ENCODE measurements around the gene TWF1.

TWF1 gene

GRCh38 chr12:43764528-43764927 lies 41.6 kb downstream of the TWF1 start:
- H2AFZ ChIP-seq (ENCODE audit: low read depth, low read length), result no peak overlapping the region
- DNase-seq, result no peak
- no peak overlapping the region for H3K23ac ChIP-seq (ENCODE audit: low read length in 2 of 2)

GRCh38 chr12:43763769-43764168 lies 42.3 kb downstream of the TWF1 start:
- H2BK15ac ChIP-seq (ENCODE audit: low read depth, poor library complexity, severe bottlenecking), result no peak overlapping the region
- peaks cover 3% of the 10 kb centered on the region for H3K4me1 ChIP-seq (ENCODE audit: control insufficient read depth, insufficient read depth, low read depth, low read length)
- peaks cover 0 to 32% of the 10 kb centered on the region in 2 experiments for H3K36me3 ChIP-seq (ENCODE audit: control insufficient read depth in 1 of 2, insufficient read depth in 2 of 2, low read depth in 1 of 2, low read length in 2 of 2)
- no peaks in the 10 kb centered on the region for H3K9me3 ChIP-seq (ENCODE audit: control insufficient read depth, low read length)
- H3K27ac ChIP-seq (ENCODE audit: low read length, poor library complexity, severe bottlenecking), result no peak overlapping the region
- no peak overlapping the region for H4K91ac ChIP-seq (ENCODE audit: low read length)
- no peak overlapping the region for H2BK12ac ChIP-seq (ENCODE audit: low read length in 2 of 2)
- no peak overlapping the region for H2BK120ac ChIP-seq (ENCODE audit: low read depth, low read length)
- H4K8ac ChIP-seq (ENCODE audit: low read length), result no peak overlapping the region
- peaks cover 1% of the 10 kb centered on the region for H3K79me1 ChIP-seq (replicated peaks; ENCODE audit: low read length, poor library complexity, severe bottlenecking)
- H3K4ac ChIP-seq (ENCODE audit: low read depth in 1 of 2, low read length in 2 of 2), result no peak overlapping the region
- no peak overlapping the region for H3K4me3 ChIP-seq (ENCODE audit: insufficient read depth in 1 of 2, low read depth in 1 of 2, low read length in 2 of 2)
- no peak overlapping the region for H2AFZ ChIP-seq (ENCODE audit: low read depth, low read length)
- no peak for DNase-seq
- no peak overlapping the region for H2AK5ac ChIP-seq (ENCODE audit: low read length, severe bottlenecking)
- no peak overlapping the region for H2BK5ac ChIP-seq (ENCODE audit: low read depth, low read length, poor library complexity, severe bottlenecking)
- no peak overlapping the region for H3K23ac ChIP-seq (ENCODE audit: low read length in 2 of 2)
- H3K4me2 ChIP-seq (ENCODE audit: low read length, poor library complexity, severe bottlenecking), result no peak overlapping the region
- H3K9ac ChIP-seq (ENCODE audit: low read length), result no peak overlapping the region
- H3K14ac ChIP-seq (ENCODE audit: low read length in 2 of 2), result no peak overlapping the region
- H3K18ac ChIP-seq (ENCODE audit: low read depth in 1 of 2, low read length in 2 of 2), result no peak overlapping the region
- H3K27me3 ChIP-seq (ENCODE audit: control insufficient read depth in 1 of 2, insufficient read depth in 1 of 2, low read length in 2 of 2), result no peaks in the 10 kb centered on the region

More at GRCh38 chr12:43764528-43764927, 41.6 kb downstream of the TWF1 start:
- Histone ChIP-seq H2AK5ac (ENCODE audit: low read length, severe bottlenecking) (no peak overlapping the region), H2BK120ac (ENCODE audit: low read depth, low read length) (no peak overlapping the region), H3K27ac (ENCODE audit: low read length, poor library complexity, severe bottlenecking) (no peak overlapping the region), H4K8ac (ENCODE audit: low read length) (no peak overlapping the region), H3K4me3 (ENCODE audit: insufficient read depth in 1 of 2, low read depth in 1 of 2, low read length in 2 of 2) (no peak overlapping the region), H3K18ac (ENCODE audit: low read depth in 1 of 2, low read length in 2 of 2) (no peak overlapping the region), H3K79me1 (replicated peaks; ENCODE audit: low read length, poor library complexity, severe bottlenecking) (peaks cover 1% of the 10 kb centered on the region), H2BK5ac (ENCODE audit: low read depth, low read length, poor library complexity, severe bottlenecking) (no peak overlapping the region), H3K9ac (ENCODE audit: low read length) (no peak overlapping the region), H3K27me3 (ENCODE audit: control insufficient read depth in 1 of 2, insufficient read depth in 1 of 2, low read length in 2 of 2) (no peaks in the 10 kb centered on the region), H3K36me3 (ENCODE audit: control insufficient read depth in 1 of 2, insufficient read depth in 2 of 2, low read depth in 1 of 2, low read length in 2 of 2) (peaks cover 0 to 39% of the 10 kb centered on the region in 2 experiments), H3K4ac (ENCODE audit: low read depth in 1 of 2, low read length in 2 of 2) (no peak overlapping the region), H3K4me2 (ENCODE audit: low read length, poor library complexity, severe bottlenecking) (no peak overlapping the region), H3K9me3 (ENCODE audit: control insufficient read depth, low read length) (no peaks in the 10 kb centered on the region), H2BK12ac (ENCODE audit: low read length in 2 of 2) (no peak overlapping the region), H2BK15ac (ENCODE audit: low read depth, poor library complexity, severe bottlenecking) (no peak overlapping the region), H4K91ac (ENCODE audit: low read length) (no peak overlapping the region), H3K14ac (ENCODE audit: low read length in 2 of 2) (no peak overlapping the region), H3K4me1 (ENCODE audit: control insufficient read depth, insufficient read depth, low read depth, low read length) (peaks cover 3% of the 10 kb centered on the region)

- Histone ChIP-seq H3K4ac (ENCODE audit: low read depth in 1 of 2, low read length in 2 of 2) (no peak overlapping the region), H3K9ac (ENCODE audit: low read length) (no peak overlapping the region), H3K27ac (ENCODE audit: low read length, poor library complexity, severe bottlenecking) (no peak overlapping the region), H3K79me1 (replicated peaks; ENCODE audit: low read length, poor library complexity, severe bottlenecking) (peaks cover 1% of the 10 kb centered on the region), H3K27me3 (ENCODE audit: control insufficient read depth in 1 of 2, insufficient read depth in 1 of 2, low read length in 2 of 2) (no peaks in the 10 kb centered on the region), H3K4me2 (ENCODE audit: low read length, poor library complexity, severe bottlenecking) (no peak overlapping the region), H2BK15ac (ENCODE audit: low read depth, poor library complexity, severe bottlenecking) (no peak overlapping the region), H4K8ac (ENCODE audit: low read length) (no peak overlapping the region), H2BK120ac (ENCODE audit: low read depth, low read length) (no peak overlapping the region), H2BK5ac (ENCODE audit: low read depth, low read length, poor library complexity, severe bottlenecking) (no peak overlapping the region), H3K4me1 (ENCODE audit: control insufficient read depth, insufficient read depth, low read depth, low read length) (peaks cover 3% of the 10 kb centered on the region), H3K36me3 (ENCODE audit: control insufficient read depth in 1 of 2, insufficient read depth in 2 of 2, low read depth in 1 of 2, low read length in 2 of 2) (peaks cover 0 to 22% of the 10 kb centered on the region in 2 experiments), H3K23ac (ENCODE audit: low read length in 2 of 2) (no peak overlapping the region), H3K18ac (ENCODE audit: low read depth in 1 of 2, low read length in 2 of 2) (no peak overlapping the region), H3K14ac (ENCODE audit: low read length in 2 of 2) (no peak overlapping the region), H2AK5ac (ENCODE audit: low read length, severe bottlenecking) (no peak overlapping the region), H3K4me3 (ENCODE audit: insufficient read depth in 1 of 2, low read depth in 1 of 2, low read length in 2 of 2) (no peak overlapping the region), H2BK12ac (ENCODE audit: low read length in 2 of 2) (no peak overlapping the region), H3K9me3 (ENCODE audit: control insufficient read depth, low read length) (no peaks in the 10 kb centered on the region), H4K91ac (ENCODE audit: low read length) (no peak overlapping the region), H2AFZ (ENCODE audit: low read depth, low read length) (no peak overlapping the region)
- DNase-seq, result no peak
Observed at GRCh38 chr12:43762596-43762995, 43.5 kb downstream of the TWF1 start.

GRCh38 chr12:43761500-43761899 lies 44.6 kb downstream of the TWF1 start:
- H3K79me1 ChIP-seq (replicated peaks; ENCODE audit: low read length, poor library complexity, severe bottlenecking), result peaks cover 1% of the 10 kb centered on the region
- no peak overlapping the region for H2AK5ac ChIP-seq (ENCODE audit: low read length, severe bottlenecking)
- H3K9ac ChIP-seq (ENCODE audit: low read length), result no peak overlapping the region
- H2BK12ac ChIP-seq (ENCODE audit: low read length in 2 of 2), result no peak overlapping the region
- H3K4ac ChIP-seq (ENCODE audit: low read depth in 1 of 2, low read length in 2 of 2), result no peak overlapping the region
- H2BK120ac ChIP-seq (ENCODE audit: low read depth, low read length), result no peak overlapping the region
- peaks cover 3% of the 10 kb centered on the region for H3K4me1 ChIP-seq (ENCODE audit: control insufficient read depth, insufficient read depth, low read depth, low read length)
- no peak overlapping the region for H4K8ac ChIP-seq (ENCODE audit: low read length)
- no peak overlapping the region for H3K4me3 ChIP-seq (ENCODE audit: insufficient read depth in 1 of 2, low read depth in 1 of 2, low read length in 2 of 2)
- H4K91ac ChIP-seq (ENCODE audit: low read length), result no peak overlapping the region
- no peak overlapping the region for H2BK15ac ChIP-seq (ENCODE audit: low read depth, poor library complexity, severe bottlenecking)
- H2BK5ac ChIP-seq (ENCODE audit: low read depth, low read length, poor library complexity, severe bottlenecking), result no peak overlapping the region
- H3K18ac ChIP-seq (ENCODE audit: low read depth in 1 of 2, low read length in 2 of 2), result no peak overlapping the region
- no peaks in the 10 kb centered on the region for H3K9me3 ChIP-seq (ENCODE audit: control insufficient read depth, low read length)
- no peak overlapping the region for H3K27ac ChIP-seq (ENCODE audit: low read length, poor library complexity, severe bottlenecking)
- H3K4me2 ChIP-seq (ENCODE audit: low read length, poor library complexity, severe bottlenecking), result no peak overlapping the region
- DNase-seq, result no peak
- peaks cover 0 to 22% of the 10 kb centered on the region in 2 experiments for H3K36me3 ChIP-seq (ENCODE audit: control insufficient read depth in 1 of 2, insufficient read depth in 2 of 2, low read depth in 1 of 2, low read length in 2 of 2)
- no peak overlapping the region for H2AFZ ChIP-seq (ENCODE audit: low read depth, low read length)
- no peak overlapping the region for H3K23ac ChIP-seq (ENCODE audit: low read length in 2 of 2)
- no peak overlapping the region for H3K14ac ChIP-seq (ENCODE audit: low read length in 2 of 2)
- H3K27me3 ChIP-seq (ENCODE audit: control insufficient read depth in 1 of 2, insufficient read depth in 1 of 2, low read length in 2 of 2), result no peaks in the 10 kb centered on the region
